B cell (primary cell): Measurements from ENCODE around the gene SUSD4.

Experiments
- EZH2 ChIP-seq: IDR thresholded peaks from 2 replicates; pipeline ENCODE4 v1.6.1; 2012; ENCODE audit warnings: borderline replicate concordance, low read depth, mild to moderate bottlenecking, moderate library complexity, low read length; ENCODE audit not compliant: insufficient read depth, poor library complexity, severe bottlenecking
- TF ChIP-seq, protein P1 (sequence below): fragments of 200-600 bp; IDR thresholded peaks from one replicate; pipeline ENCODE4 v1.8.0; 2022; ENCODE audit warnings: antibody characterized with exemption, mild to moderate bottlenecking

DNA sequence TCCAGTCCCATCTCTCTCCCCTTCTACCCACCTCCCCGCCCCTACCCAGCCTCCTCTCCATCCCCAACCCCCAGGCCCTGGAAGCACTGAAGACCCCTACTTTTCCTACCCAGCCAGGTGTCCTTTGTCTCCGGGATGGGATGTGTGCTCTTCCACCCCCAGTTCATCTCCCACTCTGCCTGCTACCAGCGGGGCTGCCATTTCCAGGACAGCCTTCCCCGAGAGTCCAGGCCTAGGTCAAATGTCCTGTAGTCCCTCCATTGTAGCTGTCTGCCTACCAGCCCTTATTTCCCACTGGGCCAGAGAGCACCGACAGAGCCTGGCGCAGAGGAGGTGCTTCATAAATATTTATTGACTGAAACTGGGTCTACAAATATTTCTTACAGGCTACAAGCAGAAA is 148.9 kb downstream of the SUSD4 start:
- TF ChIP-seq, protein P1, sequence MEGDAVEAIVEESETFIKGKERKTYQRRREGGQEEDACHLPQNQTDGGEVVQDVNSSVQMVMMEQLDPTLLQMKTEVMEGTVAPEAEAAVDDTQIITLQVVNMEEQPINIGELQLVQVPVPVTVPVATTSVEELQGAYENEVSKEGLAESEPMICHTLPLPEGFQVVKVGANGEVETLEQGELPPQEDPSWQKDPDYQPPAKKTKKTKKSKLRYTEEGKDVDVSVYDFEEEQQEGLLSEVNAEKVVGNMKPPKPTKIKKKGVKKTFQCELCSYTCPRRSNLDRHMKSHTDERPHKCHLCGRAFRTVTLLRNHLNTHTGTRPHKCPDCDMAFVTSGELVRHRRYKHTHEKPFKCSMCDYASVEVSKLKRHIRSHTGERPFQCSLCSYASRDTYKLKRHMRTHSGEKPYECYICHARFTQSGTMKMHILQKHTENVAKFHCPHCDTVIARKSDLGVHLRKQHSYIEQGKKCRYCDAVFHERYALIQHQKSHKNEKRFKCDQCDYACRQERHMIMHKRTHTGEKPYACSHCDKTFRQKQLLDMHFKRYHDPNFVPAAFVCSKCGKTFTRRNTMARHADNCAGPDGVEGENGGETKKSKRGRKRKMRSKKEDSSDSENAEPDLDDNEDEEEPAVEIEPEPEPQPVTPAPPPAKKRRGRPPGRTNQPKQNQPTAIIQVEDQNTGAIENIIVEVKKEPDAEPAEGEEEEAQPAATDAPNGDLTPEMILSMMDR = no peak
- TF ChIP-seq EZH2 = no peak
